ENCODE measurements around the gene OR10A4. TPM values are rescaled to one million over a fixed set of nuclear protein-coding genes. Genes with fewer than 3 reads are reported as not detected.

Gene OR10A4
- total and polyA plus RNA-seq, 9 of the 15 experiments (the other 6 are each of a cell fraction or from before 2014, with no cell fraction given) = not detected

GRCh38 chr11:6843670-6844069 is 32.8 kb upstream of the OR10A4 start:
- Histone ChIP-seq H3K36me3 (ENCODE audit: control insufficient read depth, insufficient read depth, low read length) (no peaks in the 10 kb centered on the region), H3K9me1 (ENCODE audit: control insufficient read depth, insufficient read depth, low read length) (no peaks in the 10 kb centered on the region), H2AFZ (ENCODE audit: low read depth, low read length) (no peak overlapping the region), H3K9me3 (replicated peaks; ENCODE audit: control insufficient read depth, insufficient read depth, low read depth, low read length) (no peaks in the 10 kb centered on the region), H3K4me3 (no peak overlapping the region), H3K4me1 (replicated peaks in 1 of 2; ENCODE audit: control insufficient read depth in 2 of 2, insufficient read depth in 2 of 2, low read length in 2 of 2) (no peaks in the 10 kb centered on the region), H3K9ac (ENCODE audit: insufficient read depth in 1 of 2, low read depth in 2 of 2, low read length in 2 of 2) (no peak overlapping the region), H3K27ac (ENCODE audit: extremely low read depth, low read depth, low read length) (no peak overlapping the region), H3K4me2 (ENCODE audit: insufficient read depth, low read length) (no peak overlapping the region), H3K27me3 (ENCODE audit: control insufficient read depth in 2 of 2, insufficient read depth in 2 of 2, low read length in 2 of 2) (no peaks in the 10 kb centered on the region), H3K79me2 (ENCODE audit: control insufficient read depth, insufficient read depth, low read length) (no peaks in the 10 kb centered on the region), H4K20me1 (replicated peaks; ENCODE audit: control insufficient read depth, insufficient read depth, low read length) (no peaks in the 10 kb centered on the region)
- WGBS (ENCODE audit: insufficient coverage, low coverage, missing lambda C conversion rate) = 0% methylated on average over 2 of the region's 2 CpGs
- no peak for DNase-seq (ENCODE audit: extremely low read depth in 1 of 4, low spot score in 3 of 4)
- CTCF ChIA-PET (ENCODE audit: low intra/inter-chr PET ratio) = no interaction called here
- TF ChIP-seq ZBTB49 (CRISPR knock-in tag; IDR thresholded peaks at IDR 0.05; ENCODE audit: borderline replicate concordance) (no peak), ZNF263 (CRISPR knock-in tag; IDR thresholded peaks at IDR 0.05; ENCODE audit: borderline replicate concordance) (no peak), SMARCE1 (IDR thresholded peaks at IDR 0.05) (no peak)
- FAIRE-seq = no peak
- POLR2A ChIA-PET = interaction anchor here (1.2 kb wide), 1 partner anchor 12 kb away, joined by 3 read pairs; no protein-coding TSS in a partner anchor
- intact Hi-C loops (cut with micrococcal nuclease) (no loop called here), in situ Hi-C loops (cut with MboI) (no loop called here)
- no TSS peak for BruUV-seq (replicated peaks)
- no peak for ATAC-seq

GRCh38 chr11:6844356-6844755 is 32.1 kb upstream of the OR10A4 start:
- Histone ChIP-seq H3K4me3 (no peak overlapping the region), H4K20me1 (replicated peaks; ENCODE audit: control insufficient read depth, insufficient read depth, low read length) (no peaks in the 10 kb centered on the region), H3K4me2 (ENCODE audit: insufficient read depth, low read length) (no peak overlapping the region), H3K27ac (ENCODE audit: extremely low read depth, low read depth, low read length) (no peak overlapping the region), H3K9me1 (ENCODE audit: control insufficient read depth, insufficient read depth, low read length) (no peaks in the 10 kb centered on the region), H3K9me3 (replicated peaks; ENCODE audit: control insufficient read depth, insufficient read depth, low read depth, low read length) (no peaks in the 10 kb centered on the region), H3K36me3 (ENCODE audit: control insufficient read depth, insufficient read depth, low read length) (no peaks in the 10 kb centered on the region), H3K9ac (ENCODE audit: insufficient read depth in 1 of 2, low read depth in 2 of 2, low read length in 2 of 2) (no peak overlapping the region), H2AFZ (ENCODE audit: low read depth, low read length) (no peak overlapping the region), H3K79me2 (ENCODE audit: control insufficient read depth, insufficient read depth, low read length) (no peaks in the 10 kb centered on the region), H3K4me1 (replicated peaks in 1 of 2; ENCODE audit: control insufficient read depth in 2 of 2, insufficient read depth in 2 of 2, low read length in 2 of 2) (no peaks in the 10 kb centered on the region), H3K27me3 (ENCODE audit: control insufficient read depth in 2 of 2, insufficient read depth in 2 of 2, low read length in 2 of 2) (no peaks in the 10 kb centered on the region)
- intact Hi-C loops (cut with micrococcal nuclease) = no loop called here
- BruUV-seq (replicated peaks) = no TSS peak
- ATAC-seq (no peak), DNase-seq (ENCODE audit: extremely low read depth in 1 of 4, low spot score in 3 of 4) (no peak), FAIRE-seq (no peak)
- POLR2A ChIA-PET = interaction anchor here (0.6 to 1.2 kb wide), 2 partner anchors 12 to 1143 kb away, joined by 3 read pairs; partner anchors contain the start of gene EIF3F
- CTCF ChIA-PET (ENCODE audit: low intra/inter-chr PET ratio) = no interaction called here
- WGBS (ENCODE audit: insufficient coverage, low coverage, missing lambda C conversion rate) = 0% methylated on average over 5 of the region's 5 CpGs
- in situ Hi-C loops (cut with MboI) = no loop called here
- no peak for TF ChIP-seq VEZF1 (CRISPR knock-in tag; IDR thresholded peaks at IDR 0.05)
- no peak for TF ChIP-seq NR1H2 (CRISPR knock-in tag; IDR thresholded peaks at IDR 0.05)
- TF ChIP-seq BRF1 (IDR thresholded peaks at IDR 0.05; ENCODE audit: borderline replicate concordance, extremely low read depth, insufficient read length) = no peak
- no peak for TF ChIP-seq ESRRB (CRISPR knock-in tag; IDR thresholded peaks at IDR 0.05; ENCODE audit: borderline replicate concordance)
- no peak for TF ChIP-seq ZBTB17 (CRISPR knock-in tag; IDR thresholded peaks at IDR 0.05)
- no peak for TF ChIP-seq BDP1 (IDR thresholded peaks at IDR 0.05; ENCODE audit: insufficient read depth, insufficient read length)
- TF ChIP-seq NCOR1 (IDR thresholded peaks at IDR 0.05) = no peak
- no peak for TF ChIP-seq PTTG1 (tag; IDR thresholded peaks at IDR 0.05; ENCODE audit: low read depth)
- no peak for TF ChIP-seq ELK1 (CRISPR knock-in tag; IDR thresholded peaks at IDR 0.05)
